GM21360 (cell line): ENCODE data around the gene NCR2.

ENCODE experiments used
- ATAC-seq: cut with Tn5 transposase; IDR thresholded peaks from one replicate; pipeline ENCODE4 v1.9.1; 2021; ENCODE audit warnings: mild to moderate bottlenecking, moderate library complexity; ENCODE audit not compliant: unreplicated experiment

Gene NCR2

GRCh38 chr6:41327177-41327576, 8.2 kb upstream of the NCR2 start:
- no peak for ATAC-seq

GRCh38 chr6:41331401-41332150, 3.8 kb upstream of the NCR2 start:
- ATAC-seq = no peak

GRCh38 chr6:41332241-41332640, 3.2 kb upstream of the NCR2 start:
- no peak for ATAC-seq

GRCh38 chr6:41332842-41333736, 2.3 kb upstream of the NCR2 start:
- ATAC-seq = no peak

GRCh38 chr6:41334482-41335040, 847 bp upstream of the NCR2 start:
- no peak for ATAC-seq

- no peak for ATAC-seq
These were observed 535 bp downstream of the NCR2 start for GRCh38 chr6:41335943-41336342.

GRCh38 chr6:41336824-41337223, 1.4 kb downstream of the NCR2 start:
- no peak for ATAC-seq

- ATAC-seq = no peak
These were observed 2.3 kb downstream of the NCR2 start for GRCh38 chr6:41337709-41338108.

- no peak for ATAC-seq
These were observed 3.3 kb downstream of the NCR2 start for GRCh38 chr6:41338659-41339058.

- no peak for ATAC-seq
These were observed 6.2 kb downstream of the NCR2 start for GRCh38 chr6:41341580-41341979.

GRCh38 chr6:41342241-41342640, 6.8 kb downstream of the NCR2 start:
- no peak for ATAC-seq

GRCh38 chr6:41343641-41344187, 8.3 kb downstream of the NCR2 start:
- no peak for ATAC-seq

GRCh38 chr6:41344876-41345275, 9.5 kb downstream of the NCR2 start:
- ATAC-seq = no peak

- no peak for ATAC-seq
These were observed 10.5 kb downstream of the NCR2 start for GRCh38 chr6:41345901-41346300.

- ATAC-seq = no peak
These were observed 11.0 kb downstream of the NCR2 start for GRCh38 chr6:41346441-41346840.

- ATAC-seq = no peak
These were observed 12.1 kb downstream of the NCR2 start for GRCh38 chr6:41347378-41348050.

- no peak for ATAC-seq
These were observed 13.5 kb downstream of the NCR2 start for GRCh38 chr6:41348934-41349333.

GRCh38 chr6:41352396-41352795, 17.0 kb downstream of the NCR2 start:
- ATAC-seq = no peak

GRCh38 chr6:41352907-41353306, 17.5 kb downstream of the NCR2 start:
- ATAC-seq = no peak

- ATAC-seq = no peak
These were observed 17.9 kb downstream of the NCR2 start for GRCh38 chr6:41353333-41353732.

GRCh38 chr6:41355952-41356351, 20.5 kb downstream of the NCR2 start:
- no peak for ATAC-seq
